K562 (cell line): Measurements from ENCODE around the gene SCAP.

Experiments
- CTCF ChIP-seq, 3 experiments: IDR thresholded peaks in 2 of 3; conservative IDR thresholded peaks in 1 of 3; 2 replicates each; pipeline ENCODE4 v1.5.1; 2011 to 2012; ENCODE audit warnings: low read length in 3 of 3, mild to moderate bottlenecking in 3 of 3, control low read depth in 2 of 3, improper control_type of control experiment in 1 of 3, inconsistent platforms in 1 of 3, low read depth in 1 of 3, mixed read lengths in 1 of 3, moderate library complexity in 1 of 3; ENCODE audit not compliant: insufficient read depth in 2 of 3
- ELK1 ChIP-seq: sonication (generic); formaldehyde crosslinking; IDR thresholded peaks from 2 replicates; pipeline ENCODE4 v1.8.1; 2022; ENCODE audit warnings: missing genetic modification reagents
- POLR2A ChIP-seq: fragments of 450-650 bp; conservative IDR thresholded peaks from 2 replicates; pipeline ENCODE4 v1.6.1; 2016
- TF ChIP-seq, protein P1 (sequence below): fragments of 250-450 bp; sonication (Bioruptor Pico); IDR thresholded peaks from 2 replicates; pipeline ENCODE4 v1.4.0; 2020; ENCODE audit warnings: mild to moderate bottlenecking, moderate library complexity

DNA sequence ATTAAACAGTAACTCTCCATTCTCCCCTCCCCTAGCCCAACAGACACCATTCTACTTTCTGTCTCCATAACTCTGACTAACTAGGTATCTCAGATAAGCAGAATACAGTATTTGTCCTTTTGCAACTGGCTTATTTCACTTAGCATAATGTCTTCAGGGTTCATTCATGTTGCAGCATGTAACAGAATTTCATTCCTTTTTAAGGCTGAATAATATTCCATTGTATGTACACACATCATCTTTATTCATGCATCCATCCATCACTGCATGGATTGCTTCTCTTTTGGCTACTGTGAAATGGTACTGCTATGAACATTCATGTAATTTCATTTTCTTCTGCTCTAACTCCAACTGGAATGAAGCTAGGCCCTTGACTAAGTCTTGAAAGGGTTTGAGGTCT, 96.9 kb downstream of the SCAP start:
- TF ChIP-seq CTCF (IDR thresholded peaks at IDR 0.05 in 2 of 3, conservative IDR thresholded peaks at IDR 0.05 in 1 of 3; ENCODE audit: insufficient read depth in 2 of 3, low read depth in 1 of 3, low read length in 3 of 3) (no peak), ELK1 (CRISPR knock-in tag) (no peak), POLR2A (no peak)
- TF ChIP-seq, protein P1, sequence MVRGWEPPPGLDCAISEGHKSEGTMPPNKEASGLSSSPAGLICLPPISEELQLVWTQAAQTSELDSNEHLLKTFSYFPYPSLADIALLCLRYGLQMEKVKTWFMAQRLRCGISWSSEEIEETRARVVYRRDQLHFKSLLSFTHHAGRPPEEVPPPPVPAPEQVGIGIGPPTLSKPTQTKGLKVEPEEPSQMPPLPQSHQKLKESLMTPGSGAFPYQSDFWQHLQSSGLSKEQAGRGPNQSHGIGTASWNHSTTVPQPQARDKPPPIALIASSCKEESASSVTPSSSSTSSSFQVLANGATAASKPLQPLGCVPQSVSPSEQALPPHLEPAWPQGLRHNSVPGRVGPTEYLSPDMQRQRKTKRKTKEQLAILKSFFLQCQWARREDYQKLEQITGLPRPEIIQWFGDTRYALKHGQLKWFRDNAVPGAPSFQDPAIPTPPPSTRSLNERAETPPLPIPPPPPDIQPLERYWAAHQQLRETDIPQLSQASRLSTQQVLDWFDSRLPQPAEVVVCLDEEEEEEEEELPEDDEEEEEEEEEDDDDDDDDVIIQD (CRISPR knock-in tag): no peak
